GM12878 (cell line): ENCODE results near the gene HAND2. TPM values are rescaled to one million over a fixed set of nuclear protein-coding genes. Genes with fewer than 3 reads are reported as not detected.

Source experiments
- ATAC-seq: fragments of 200-7000 bp; cut with Tn5 transposase; 3 replicates; pipeline ENCODE4 v1.9.1; 2020; ENCODE audit warnings: mild to moderate bottlenecking, moderate library complexity
- BruUV-seq: library from RNA; stranded (reverse); fragments of 400-500 nt; replicated peaks from 2 replicates; lab custom pipeline; 2021; lab: Mats Ljungman, UMichigan
- CTCF ChIA-PET: fragments of 300-600 bp; sonication (Branson Sonifier 250); formaldehyde crosslinking; extraction: SDS; loops from one replicate; lab custom pipeline; 2021; ENCODE audit warnings: inconsistent platforms; lab: Yijun Ruan, JAX
- POLR2A ChIA-PET: fragments of 350-600 bp; formaldehyde crosslinking; extraction: SDS; loops from one replicate; lab custom pipeline; 2021; ENCODE audit warnings: inconsistent platforms; lab: Charles Lee
- RAD21 ChIA-PET: fragments of 300-600 bp; sonication (Branson Sonifier 250); formaldehyde crosslinking; loops from one replicate; lab custom pipeline; 2023; ENCODE audit warnings: antibody characterized with exemption; ENCODE audit not compliant: unreplicated experiment; lab: Charles Lee
- SMC1A ChIA-PET: fragments of 300-600 bp; sonication (Branson Sonifier 250); formaldehyde crosslinking; loops from one replicate; lab custom pipeline; 2023; ENCODE audit not compliant: unreplicated experiment, uncharacterized antibody; lab: Charles Lee
- DNase-seq: peaks from one replicate; pipeline ENCODE4 v3.0.0-alpha.2; 2011; ENCODE audit warnings: low read depth, low spot score
- FAIRE-seq: peaks from 3 replicates; lab custom pipeline; 2011; peaks lifted over from hg19 to GRCh38; lab: Jason Lieb, UNC
- H2AFZ ChIP-seq: 2 replicates; pipeline ENCODE4 v1.6.0; 2011; ENCODE audit warnings: low read depth, low read length, control low read depth; ENCODE audit not compliant: control insufficient read depth
- H3K27ac ChIP-seq: 2 replicates; pipeline ENCODE4 v1.5.1; 2011; ENCODE audit warnings: control low read depth; ENCODE audit not compliant: control insufficient read depth, insufficient read depth
- H3K27me3 ChIP-seq, 2 experiments: replicated peaks in 1 of 2; 2 replicates each; pipeline versions ENCODE4 v1.6.0 to v1.6.1; 2011; ENCODE audit warnings: low read length in 1 of 2; ENCODE audit not compliant: control insufficient read depth in 2 of 2, insufficient read depth in 2 of 2
- H3K36me3 ChIP-seq, 2 experiments: 2 replicates each; pipeline ENCODE4 v1.5.1; 2011; ENCODE audit warnings: low read length in 1 of 2; ENCODE audit not compliant: control insufficient read depth in 2 of 2, insufficient read depth in 2 of 2
- H3K4me1 ChIP-seq: 2 replicates; pipeline ENCODE4 v1.6.1; 2011; ENCODE audit warnings: mild to moderate bottlenecking, low read length, moderate library complexity, mixed read lengths; ENCODE audit not compliant: control insufficient read depth, insufficient read depth
- H3K4me2 ChIP-seq: 2 replicates; pipeline ENCODE4 v1.6.0; 2011; ENCODE audit warnings: control low read depth; ENCODE audit not compliant: control insufficient read depth, insufficient read depth
- H3K4me3 ChIP-seq: fragments of 200-600 bp; sonication (generic); 2 replicates; pipeline ENCODE4 v1.5.1; 2016
- H3K79me2 ChIP-seq: 2 replicates; pipeline ENCODE4 v1.6.0; 2011; ENCODE audit warnings: low read length; ENCODE audit not compliant: control insufficient read depth, insufficient read depth
- H3K9ac ChIP-seq: 2 replicates; pipeline ENCODE4 v1.8.0; 2011; ENCODE audit warnings: low read length, control low read depth, mixed read lengths; ENCODE audit not compliant: control insufficient read depth, insufficient read depth
- H3K9me3 ChIP-seq: replicated peaks from 3 replicates; pipeline ENCODE4 v1.5.1; 2011; ENCODE audit warnings: mild to moderate bottlenecking, low read length; ENCODE audit not compliant: control insufficient read depth, insufficient read depth
- H4K20me1 ChIP-seq: 2 replicates; pipeline ENCODE4 v1.6.0; 2011; ENCODE audit not compliant: control insufficient read depth, insufficient read depth
- CEBPB ChIP-seq, 2 experiments: fragments of 150-350 bp in 1 of 2; IDR thresholded peaks; 2 replicates each; pipeline ENCODE4 v1.6.1; 2012 to 2014; ENCODE audit warnings: low read depth in 2 of 2, low read length in 2 of 2, borderline replicate concordance in 1 of 2, inconsistent platforms in 1 of 2
- CHD2 ChIP-seq: IDR thresholded peaks from 2 replicates; pipeline ENCODE4 v1.6.1; 2011; ENCODE audit warnings: low read depth, low read length, improper control_type of control experiment, borderline replicate concordance
- CHD4 ChIP-seq: fragments of 200-600 bp; sonication (generic); IDR thresholded peaks from 2 replicates; pipeline ENCODE4 v1.6.1; 2016; ENCODE audit warnings: mild to moderate bottlenecking
- HDAC6 ChIP-seq: fragments of 200-600 bp; sonication (generic); IDR thresholded peaks from one replicate; pipeline ENCODE4 v1.8.0; 2017; ENCODE audit warnings: antibody characterized with exemption; ENCODE audit not compliant: unreplicated experiment
- HSF1 ChIP-seq: fragments of 150-350 bp; IDR thresholded peaks from 2 replicates; pipeline ENCODE4 v1.6.1; 2014; ENCODE audit warnings: mild to moderate bottlenecking, low read depth, low read length
- NFYB ChIP-seq: IDR thresholded peaks from 2 replicates; pipeline ENCODE4 v1.6.1; 2011; ENCODE audit warnings: low read depth, mild to moderate bottlenecking, low read length, improper control_type of control experiment, moderate library complexity; ENCODE audit not compliant: insufficient read depth
- NR2F1 ChIP-seq: fragments of 450-650 bp; conservative IDR thresholded peaks from 2 replicates; pipeline ENCODE4 v1.6.1; 2017; ENCODE audit warnings: mild to moderate bottlenecking
- POLR2A ChIP-seq: IDR thresholded peaks from 2 replicates; pipeline ENCODE4 v1.6.1; 2011; ENCODE audit warnings: low read depth, mild to moderate bottlenecking, low read length
- PRDM15 ChIP-seq: fragments of 450-650 bp; formaldehyde crosslinking; IDR thresholded peaks from 2 replicates; pipeline ENCODE4 v1.4.0; 2020; ENCODE audit warnings: mild to moderate bottlenecking, moderate library complexity
- RAD51 ChIP-seq: fragments of 450-650 bp; IDR thresholded peaks from 2 replicates; pipeline ENCODE4 v1.6.1; 2016; ENCODE audit warnings: moderate library complexity, mild to moderate bottlenecking, inconsistent platforms
- SUPT20H ChIP-seq: IDR thresholded peaks from 2 replicates; pipeline ENCODE4 v1.6.1; 2011; ENCODE audit warnings: low read depth, mild to moderate bottlenecking, low read length, moderate library complexity, borderline replicate concordance; ENCODE audit not compliant: control insufficient read depth
- ZNF384 ChIP-seq: IDR thresholded peaks from 2 replicates; pipeline ENCODE4 v1.6.1; 2012; ENCODE audit warnings: low read depth, mild to moderate bottlenecking, low read length, improper control_type of control experiment, borderline replicate concordance
- ZNF622 ChIP-seq: fragments of 450-650 bp; IDR thresholded peaks from 2 replicates; pipeline ENCODE4 v1.6.1; 2017; ENCODE audit warnings: mild to moderate bottlenecking, inconsistent platforms
- WGBS: methylation state at CpG from one replicate; pipeline ENCODE4 v1.1.6; 2016; ENCODE audit warnings: low lambda C conversion rate; ENCODE audit not compliant: insufficient replicate concordance, insufficient coverage; ENCODE audit errors: missing lambda C conversion rate; 5-methylcytosine and 5-hydroxymethylcytosine counted together
- in situ Hi-C: fragments of 300-500 bp; cut with MboI; formaldehyde crosslinking; loops from 9 replicates; pipeline ENCODE4 v1.14.3; 2018; ENCODE audit warnings: mixed read lengths
- intact Hi-C: fragments of 100-400 bp; cut with micrococcal nuclease; formaldehyde crosslinking; loops from one replicate; pipeline ENCODE4 v1.14.2; 2022; ENCODE audit not compliant: unreplicated experiment
- polyA plus RNA-seq, 11 experiments: library from polyadenylated mRNA; depleted of rRNA in 4 of 11; unstranded in 6 of 11; stranded (reverse) in 5 of 11; fragments of >200 nt; fragmentation: Nextera tagmentation in 4 of 11; fragmentation: Illumina TruSeq in 1 of 11; extraction: Ambion mirVana in 4 of 11; extraction: Trizol in 1 of 11; gene quantifications; 1 replicate in 1 of 11; 2 replicates in 10 of 11; pipeline versions ENCODE4 v1.2.1 to v1.2.3, GENCODE V29; 2011 to 2016; ENCODE audit warnings: inconsistent platforms in 2 of 11, missing spikeins in 2 of 11, low read depth in 1 of 11
- total RNA-seq, 4 experiments: library from RNA; depleted of rRNA in 3 of 4; stranded (reverse); fragments of >200 nt in 3 of 4; fragmentation: Illumina TruSeq in 1 of 4; extraction: Trizol in 1 of 4; gene quantifications; 2 replicates each; pipeline versions ENCODE4 v1.2.1 to v1.2.3, GENCODE V29; 2013 to 2021

HAND2 gene
- total and polyA plus RNA-seq, 10 of the 15 experiments (the other 5 are each of a cell fraction or from before 2014, with no cell fraction given) = 0.09 TPM; not detected in 9

GRCh38 chr4:173546776-173547175 lies 16.7 kb upstream of the HAND2 start:
- DNase-seq (no peak), ATAC-seq (no peak), FAIRE-seq (no peak)
- no TSS peak for BruUV-seq
- Histone ChIP-seq H3K9me3 (no peaks in the 10 kb centered on the region), H3K4me3 (no peak overlapping the region), H3K27me3 (no peaks in the 10 kb centered on the region; a peak in 1 of 4 replicates), H3K9ac (no peak overlapping the region), H3K4me1 (no peaks in the 10 kb centered on the region), H3K36me3 (no peaks in the 10 kb centered on the region), H4K20me1 (no peaks in the 10 kb centered on the region), H3K79me2 (no peaks in the 10 kb centered on the region), H3K4me2 (no peak overlapping the region), H2AFZ (no peak overlapping the region), H3K27ac (no peak overlapping the region)
- in situ Hi-C loops (no loop called here), intact Hi-C loops (no loop called here)
- POLR2A ChIA-PET = no interaction called here
- 20% methylated on average over 2 of the region's 2 CpGs for WGBS
- TF ChIP-seq HSF1 (no peak), RAD51 (no peak), NR2F1 (no peak), ZNF384 (no peak), CHD4 (no peak), HDAC6 (no peak), ZNF622 (no peak), PRDM15 (CRISPR knock-in tag) (no peak), NFYB (no peak), POLR2A (no peak), CEBPB (IDR thresholded peaks at IDR 0.05; ENCODE audit: borderline replicate concordance in 1 of 2, low read depth in 2 of 2, low read length in 2 of 2) (no peak), CHD2 (no peak), SUPT20H (no peak)
- CTCF ChIA-PET = no interaction called here
- RAD21 ChIA-PET = no interaction called here
- SMC1A ChIA-PET = no interaction called here
